Left lung (tissue), 10 donors: Measurements from ENCODE around the gene MGRN1. TPM values are rescaled to one million over a fixed set of nuclear protein-coding genes. Genes with fewer than 3 reads are reported as not detected.

Experiments used
- ATAC-seq: fragments of 200-7000 bp; cut with Tn5 transposase; one replicate; pipeline ENCODE4 v1.9.1; 2020; ENCODE audit warnings: moderate library complexity
- DNase-seq, 4 donors: peaks; one replicate each; pipeline ENCODE4 v3.0.0-alpha.2; 2013 to 2020
- H3K27ac ChIP-seq, 2 donors: fragments of 200-600 bp; sonication (generic) in 1 of 2; one replicate each; pipeline versions ENCODE4 v1.5.0 to v1.8.0; 2020 to 2021
- H3K27me3 ChIP-seq, 2 donors: fragments of 200-600 bp; sonication (generic) in 1 of 2; one replicate each; pipeline versions ENCODE4 v1.5.0 to v1.8.0; 2020 to 2021
- H3K36me3 ChIP-seq, 2 donors: fragments of 200-600 bp; sonication (generic) in 1 of 2; one replicate each; pipeline versions ENCODE4 v1.5.0 to v1.8.0; 2020 to 2021
- H3K4me1 ChIP-seq, 2 donors: fragments of 200-600 bp; one replicate each; pipeline ENCODE4 v1.8.0; 2021
- H3K4me3 ChIP-seq, 2 donors: fragments of 200-600 bp; sonication (generic) in 1 of 2; one replicate each; pipeline versions ENCODE4 v1.5.0 to v1.8.0; 2020 to 2021; ENCODE audit warnings: mild to moderate bottlenecking in 1 of 2
- H3K9me3 ChIP-seq, 2 donors: fragments of 200-600 bp; sonication (generic) in 1 of 2; one replicate each; pipeline versions ENCODE4 v1.5.0 to v1.8.0; 2020 to 2021
- CTCF ChIP-seq, 2 donors: fragments of 200-600 bp; sonication (generic) in 1 of 2; IDR thresholded peaks; one replicate each; pipeline versions ENCODE4 v1.5.0 to v1.8.0; 2021; ENCODE audit warnings: antibody characterized with exemption in 2 of 2
- intact Hi-C, 2 donors: fragments of 100-400 bp; cut with DNase I; formaldehyde crosslinking; loops; one replicate each; pipeline versions ENCODE4 v1.11.2 to v1.14.2; 2022
- polyA plus RNA-seq, 6 donors: library from polyadenylated mRNA; unstranded; fragments of 120-200 nt; gene quantifications; one replicate each; pipeline ENCODE4 v1.2.1, GENCODE V29; 2013; ENCODE audit not compliant: insufficient read length in 6 of 6
- total RNA-seq, 2 donors: library from RNA; stranded (reverse); fragmentation: NEBNext Ultra II Directional; extraction: Animal tissue kit (Norgen Biotek cat#: 25700); gene quantifications; one replicate each; pipeline ENCODE4 v1.2.1, GENCODE V29; 2021
- donor health status: DM: no; HTN: yes; CAD: no.
- donor health status: DM: no; HTN: no; CAD: no.

MGRN1 gene
- total and polyA plus RNA-seq, 8 donors, result 56.9 to 98.1 (median 69.4) TPM

- Histone ChIP-seq H3K4me3 (no peak overlapping the region), H3K36me3 (peaks cover 0 to 75% of the 10 kb centered on the region in 2 donors), H3K27ac (no peak overlapping the region), H3K27me3 (no peaks in the 10 kb centered on the region), H3K9me3 (no peaks in the 10 kb centered on the region), H3K4me1 (peaks cover 12 to 21% of the 10 kb centered on the region in 2 donors)
- no peak for TF ChIP-seq CTCF (IDR thresholded peaks at IDR 0.05)
- DNase-seq, result no peak
- no peak for ATAC-seq
- intact Hi-C loops, result no loop called here
Measured at GRCh38 chr16:4696905-4697847, 72.5 kb downstream of the MGRN1 start.

GRCh38 chr16:4697848-4698291, 73.2 kb downstream of the MGRN1 start:
- Histone ChIP-seq H3K27ac (no peak overlapping the region), H3K9me3 (no peaks in the 10 kb centered on the region), H3K4me3 (no peak overlapping the region), H3K27me3 (no peaks in the 10 kb centered on the region), H3K36me3 (peaks cover 0 to 82% of the 10 kb centered on the region in 2 donors), H3K4me1 (peaks cover 7 to 14% of the 10 kb centered on the region in 2 donors)
- no peak for TF ChIP-seq CTCF (IDR thresholded peaks at IDR 0.05)
- DNase-seq, result peak in 1 of 4 donors; percentile 75
- no peak for ATAC-seq
- intact Hi-C loops, result no loop called here

- ATAC-seq (no peak), DNase-seq (peak in 1 of 4 donors; percentile 77)
- no peak for TF ChIP-seq CTCF (IDR thresholded peaks at IDR 0.05)
- H3K27me3 ChIP-seq, result no peaks in the 10 kb centered on the region
- peaks cover 5 to 10% of the 10 kb centered on the region in 2 donors for H3K4me1 ChIP-seq
- H3K27ac ChIP-seq, result no peak overlapping the region
- no peaks in the 10 kb centered on the region for H3K9me3 ChIP-seq
- no peak overlapping the region for H3K4me3 ChIP-seq
- H3K36me3 ChIP-seq, result peaks cover 0 to 86% of the 10 kb centered on the region in 2 donors
- intact Hi-C loops, result no loop called here
Measured at GRCh38 chr16:4698321-4699045, 73.9 kb downstream of the MGRN1 start.

GRCh38 chr16:4699046-4699556, 74.5 kb downstream of the MGRN1 start:
- Histone ChIP-seq H3K4me3 (no peak overlapping the region), H3K4me1 (peaks cover 5 to 10% of the 10 kb centered on the region in 2 donors), H3K27me3 (no peaks in the 10 kb centered on the region), H3K36me3 (peaks cover 0 to 92% of the 10 kb centered on the region in 2 donors), H3K27ac (no peak overlapping the region), H3K9me3 (no peaks in the 10 kb centered on the region)
- ATAC-seq (no peak), DNase-seq (peak in 1 of 4 donors; percentile 38)
- intact Hi-C loops, result no loop called here
- TF ChIP-seq CTCF (IDR thresholded peaks at IDR 0.05), result no peak
